ENCODE data around the gene GRXCR2. TPM values are rescaled to one million over a fixed set of nuclear protein-coding genes. Genes with fewer than 3 reads are reported as not detected.

The GRXCR2 gene
- total RNA-seq, 1 experiment from 2014 or later = not detected

- BruUV-seq (replicated peaks) = no TSS peak
- no peak overlapping the region for H3K4me3 ChIP-seq (replicated peaks in 1 of 2; ENCODE audit: low read depth in 1 of 2, low read length in 2 of 2)
- no peak overlapping the region for H3K9ac ChIP-seq (ENCODE audit: low read length)
- intact Hi-C loops (cut with micrococcal nuclease) = no loop called here
- ATAC-seq (no peak), DNase-seq (ENCODE audit: low read depth, low spot score) (no peak)
- POLR2A ChIA-PET = no interaction called here
- CTCF ChIA-PET = interaction anchor here (0.8 kb wide), 1 partner anchor 12 kb away, joined by 4 read pairs; no protein-coding TSS in a partner anchor
- H3K27ac ChIP-seq (ENCODE audit: low read depth, low read length) = no peak overlapping the region
- peak overlapping the region; percentile 50 for H2AFZ ChIP-seq (ENCODE audit: low read depth, low read length, poor library complexity, severe bottlenecking)
- peaks cover 12 to 28% of the 10 kb centered on the region in 2 experiments for H3K4me1 ChIP-seq (ENCODE audit: control insufficient read depth in 1 of 2, insufficient read depth in 2 of 2, low read length in 2 of 2)
- RAD21 ChIA-PET (ENCODE audit: low non-redundant PET in 1 of 2, low total read pairs in 2 of 2, uncharacterized antibody in 2 of 2, unreplicated experiment in 2 of 2) = no interaction called here
- TF ChIP-seq TCF7L2 (IDR thresholded peaks at IDR 0.05; ENCODE audit: borderline replicate concordance, extremely low read depth, insufficient read depth, insufficient read length) = no peak
- TF ChIP-seq SRF (IDR thresholded peaks at IDR 0.05; ENCODE audit: low read depth) = no peak
- TF ChIP-seq MAX (IDR thresholded peaks at IDR 0.05) = no peak
- no peak for TF ChIP-seq EZH2 (IDR thresholded peaks at IDR 0.05)
- no peak for TF ChIP-seq CBX3 (IDR thresholded peaks at IDR 0.05; ENCODE audit: low read depth)
- TF ChIP-seq JUND (IDR thresholded peaks at IDR 0.05) = no peak
- no peak for TF ChIP-seq ZBTB33 (IDR thresholded peaks at IDR 0.05; ENCODE audit: extremely low read depth, insufficient replicate concordance, low read length)
- no peak for TF ChIP-seq CTCF (IDR thresholded peaks at IDR 0.05 in 2 of 3, conservative IDR thresholded peaks at IDR 0.05 in 1 of 3; ENCODE audit: borderline replicate concordance in 1 of 3, insufficient read depth in 1 of 3, low read depth in 2 of 3, low read length in 2 of 3)
- no peak for TF ChIP-seq YY1 (IDR thresholded peaks at IDR 0.05; ENCODE audit: extremely low read depth, insufficient replicate concordance, low read depth, low read length)
- no peak for TF ChIP-seq SP1 (IDR thresholded peaks at IDR 0.05; ENCODE audit: low read depth)
- TF ChIP-seq POLR2AphosphoS5 (IDR thresholded peaks at IDR 0.05; ENCODE audit: low read depth, low read length) = no peak
- no peak for TF ChIP-seq REST (IDR thresholded peaks at IDR 0.05; ENCODE audit: low read depth)
- TF ChIP-seq FOSL1 (IDR thresholded peaks at IDR 0.05; ENCODE audit: low read depth) = no peak
- TF ChIP-seq EGR1 (IDR thresholded peaks at IDR 0.05; ENCODE audit: low read depth) = no peak
- TF ChIP-seq ZNF274 (IDR thresholded peaks at IDR 0.05; ENCODE audit: low read depth, low read length) = no peak
- TF ChIP-seq SIN3A (IDR thresholded peaks at IDR 0.05; ENCODE audit: low read depth) = no peak
- no peak for TF ChIP-seq RAD21 (IDR thresholded peaks at IDR 0.05; ENCODE audit: low read depth)
- TF ChIP-seq ZFX (IDR thresholded peaks at IDR 0.05) = no peak
- TF ChIP-seq ATF3 (IDR thresholded peaks at IDR 0.05) = no peak
- no peak for TF ChIP-seq CEBPB (IDR thresholded peaks at IDR 0.05; ENCODE audit: low read depth)
- no peaks in the 10 kb centered on the region for H3K79me2 ChIP-seq (ENCODE audit: insufficient read depth, low read length)
- no peaks in the 10 kb centered on the region for H3K27me3 ChIP-seq (ENCODE audit: insufficient read depth, low read length)
- no peaks in the 10 kb centered on the region for H3K36me3 ChIP-seq (ENCODE audit: control insufficient read depth in 1 of 2, insufficient read depth in 2 of 2, low read length in 2 of 2)
- no peaks in the 10 kb centered on the region for H4K20me1 ChIP-seq (ENCODE audit: insufficient read depth)
- no peaks in the 10 kb centered on the region for H3K9me2 ChIP-seq (ENCODE audit: insufficient read depth)
- no peaks in the 10 kb centered on the region for H3K9me3 ChIP-seq (ENCODE audit: control insufficient read depth in 1 of 2, insufficient read depth in 1 of 2, low read depth in 1 of 2, low read length in 2 of 2)
- no peak overlapping the region for H3K4me2 ChIP-seq (ENCODE audit: low read length)
Observed at GRCh38 chr5:145856285-145856818, 16.5 kb downstream of the GRXCR2 start.

All from HCT116 (cell line).